LNCaP clone FGC (cell line): ENCODE measurements around the gene TSHZ2.

Experiments used
- DNase-seq: peaks from one replicate; pipeline ENCODE4 v3.0.0-alpha.2; 2011; ENCODE audit warnings: low read depth
- H3K4me3 ChIP-seq: 2 replicates; pipeline ENCODE4 v1.5.1; 2011; ENCODE audit warnings: mild to moderate bottlenecking, low read depth, low read length, control low read depth
- TF ChIP-seq, protein P1 (sequence below): IDR thresholded peaks from 2 replicates; pipeline ENCODE4 v1.5.1; 2012; ENCODE audit warnings: mild to moderate bottlenecking; ENCODE audit not compliant: control insufficient read depth, insufficient read depth; ENCODE audit errors: extremely low read depth

Gene TSHZ2

DNA sequence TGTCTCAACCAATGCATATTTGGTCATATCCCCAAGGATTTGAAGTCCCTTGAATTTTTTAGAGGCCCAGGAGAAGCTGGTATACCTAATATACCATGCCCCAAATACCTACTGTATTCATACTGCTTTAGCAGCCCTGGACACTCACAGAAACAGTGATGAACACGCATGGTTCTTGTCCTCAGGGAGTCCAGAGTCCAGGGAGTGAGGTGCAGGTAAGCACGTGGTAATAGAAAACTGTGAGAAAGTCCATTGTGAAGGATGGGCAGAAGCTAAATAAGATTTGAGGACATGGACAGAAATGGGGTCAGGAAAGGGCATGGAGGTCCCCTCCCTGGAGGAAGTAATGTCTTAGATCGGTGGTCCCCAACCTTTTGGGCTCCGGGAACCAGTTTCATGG lies 85.4 kb downstream of the TSHZ2 start:
- no peak for DNase-seq
- no peak overlapping the region for H3K4me3 ChIP-seq
- TF ChIP-seq, protein P1, sequence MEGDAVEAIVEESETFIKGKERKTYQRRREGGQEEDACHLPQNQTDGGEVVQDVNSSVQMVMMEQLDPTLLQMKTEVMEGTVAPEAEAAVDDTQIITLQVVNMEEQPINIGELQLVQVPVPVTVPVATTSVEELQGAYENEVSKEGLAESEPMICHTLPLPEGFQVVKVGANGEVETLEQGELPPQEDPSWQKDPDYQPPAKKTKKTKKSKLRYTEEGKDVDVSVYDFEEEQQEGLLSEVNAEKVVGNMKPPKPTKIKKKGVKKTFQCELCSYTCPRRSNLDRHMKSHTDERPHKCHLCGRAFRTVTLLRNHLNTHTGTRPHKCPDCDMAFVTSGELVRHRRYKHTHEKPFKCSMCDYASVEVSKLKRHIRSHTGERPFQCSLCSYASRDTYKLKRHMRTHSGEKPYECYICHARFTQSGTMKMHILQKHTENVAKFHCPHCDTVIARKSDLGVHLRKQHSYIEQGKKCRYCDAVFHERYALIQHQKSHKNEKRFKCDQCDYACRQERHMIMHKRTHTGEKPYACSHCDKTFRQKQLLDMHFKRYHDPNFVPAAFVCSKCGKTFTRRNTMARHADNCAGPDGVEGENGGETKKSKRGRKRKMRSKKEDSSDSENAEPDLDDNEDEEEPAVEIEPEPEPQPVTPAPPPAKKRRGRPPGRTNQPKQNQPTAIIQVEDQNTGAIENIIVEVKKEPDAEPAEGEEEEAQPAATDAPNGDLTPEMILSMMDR, result no peak

DNA sequence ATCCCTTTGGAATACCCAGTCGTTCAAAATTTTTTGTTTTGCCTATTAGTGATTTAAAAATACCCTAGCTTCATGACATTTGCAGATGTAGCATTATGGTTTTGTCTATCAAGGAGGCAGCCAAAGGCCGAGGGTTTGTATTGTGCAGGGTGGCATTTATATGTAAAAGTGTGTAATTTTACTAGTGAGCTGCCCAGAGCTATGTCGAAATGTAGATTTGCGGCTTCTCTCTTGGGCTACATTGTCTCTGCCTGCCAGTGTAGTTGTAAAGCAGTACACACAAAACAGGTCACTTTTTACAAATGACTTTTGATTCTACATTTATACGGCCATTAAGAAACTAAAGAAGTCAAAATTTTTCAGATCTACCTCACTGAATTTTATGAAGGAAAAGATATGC lies 87.7 kb downstream of the TSHZ2 start:
- DNase-seq, result no peak
- TF ChIP-seq, protein P1, result no peak
- H3K4me3 ChIP-seq, result no peak overlapping the region

DNA sequence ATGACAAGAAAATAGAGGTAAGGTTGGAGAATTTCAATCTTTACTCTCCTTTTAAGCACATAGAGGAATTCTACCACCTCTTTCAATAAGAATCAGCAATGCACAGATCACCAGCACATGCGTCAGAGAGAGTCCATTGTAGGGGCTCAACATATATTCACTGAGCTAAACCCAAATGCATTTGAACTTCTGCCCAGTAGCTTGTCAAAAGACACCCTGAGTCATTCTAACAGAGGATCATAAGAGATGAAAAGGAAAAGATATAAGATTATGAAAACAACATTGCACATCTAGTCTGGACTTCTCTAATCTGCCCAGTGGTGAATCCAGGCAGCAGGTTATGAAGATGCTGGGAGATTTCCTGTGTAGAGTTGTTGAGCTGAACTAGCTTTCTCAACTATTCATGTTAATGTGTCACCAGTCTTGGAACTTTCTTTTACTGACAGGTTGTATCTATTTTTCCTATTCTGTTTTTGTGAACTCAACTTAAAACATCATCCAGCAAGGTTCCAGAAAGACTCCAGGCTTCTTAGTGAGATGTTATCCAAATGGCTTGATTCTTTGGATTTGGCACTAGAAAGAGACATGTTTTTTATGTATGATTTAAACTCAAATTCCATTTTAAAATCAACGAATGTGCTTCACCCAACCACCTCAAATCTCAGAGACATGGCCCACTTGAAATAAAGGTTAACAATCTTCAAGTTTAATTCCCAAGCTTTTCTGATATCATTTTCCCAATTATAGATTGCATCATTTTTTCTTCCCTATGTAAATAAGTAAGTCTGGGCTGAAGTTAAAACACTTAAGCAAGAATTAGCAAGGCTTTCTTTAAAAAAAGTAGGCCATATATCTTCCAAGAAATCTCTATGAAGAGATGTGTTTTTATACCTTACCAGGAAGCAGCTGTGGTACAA lies 89.3 kb downstream of the TSHZ2 start:
- no peak overlapping the region for H3K4me3 ChIP-seq
- TF ChIP-seq, protein P1, result no peak
- no peak for DNase-seq

DNA sequence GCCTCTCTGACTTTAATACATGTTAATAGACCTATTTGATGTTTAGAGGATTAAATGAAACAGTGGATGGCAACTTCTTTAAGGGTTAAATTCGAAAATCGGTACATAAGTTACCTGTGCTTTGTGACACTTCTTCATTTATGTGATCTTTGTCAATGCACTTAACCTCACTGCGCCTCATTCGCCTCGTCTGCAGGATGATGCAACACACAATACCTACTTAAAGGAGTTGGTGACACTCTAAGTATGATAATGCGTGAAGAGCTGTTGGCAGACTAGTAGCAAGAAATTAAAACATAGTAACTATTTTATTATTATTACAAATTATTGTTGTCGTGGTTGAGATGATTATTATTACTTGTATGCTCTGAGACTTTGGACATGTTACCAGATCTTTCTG lies 92.8 kb downstream of the TSHZ2 start:
- TF ChIP-seq, protein P1, result no peak
- no peak overlapping the region for H3K4me3 ChIP-seq
- DNase-seq, result no peak

DNA sequence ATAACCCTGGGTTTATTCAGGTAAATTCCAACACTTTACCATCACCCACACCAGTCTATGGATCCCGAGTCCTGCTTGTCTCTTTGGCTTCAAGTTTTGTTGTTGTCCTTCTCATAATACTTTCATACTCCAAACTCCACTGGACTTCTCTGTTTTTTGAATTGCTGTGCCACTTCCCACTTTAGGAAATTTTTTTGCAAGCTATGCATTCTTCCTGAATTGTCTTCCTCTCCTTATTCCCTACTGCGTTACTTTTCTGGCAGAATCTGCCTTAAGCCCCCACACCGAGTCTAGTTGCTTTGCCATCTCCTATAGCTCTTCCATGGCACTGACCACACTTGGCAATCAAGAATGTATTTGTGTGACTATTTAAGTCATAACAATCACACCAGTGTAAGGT lies 96.1 kb downstream of the TSHZ2 start:
- TF ChIP-seq, protein P1, result no peak
- no peak for DNase-seq
- H3K4me3 ChIP-seq, result no peak overlapping the region

DNA sequence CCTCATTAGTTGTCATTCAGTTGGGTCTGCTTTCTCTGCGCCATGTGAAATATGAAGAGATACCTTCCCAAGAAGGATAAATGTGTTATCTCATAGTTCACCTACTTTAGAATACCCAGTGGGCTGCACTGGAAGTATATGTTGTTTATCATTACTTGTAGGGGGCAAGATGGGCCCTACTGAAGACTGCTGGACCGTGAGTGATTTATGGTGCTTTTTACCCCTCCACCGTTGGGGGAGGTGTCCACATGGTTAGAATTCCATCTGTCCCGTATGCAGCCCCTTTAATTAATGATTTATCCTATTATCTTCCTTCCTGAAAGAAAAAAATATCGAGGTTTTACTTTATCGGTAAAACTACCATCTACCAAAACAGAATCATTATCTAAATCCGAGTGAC lies 97.0 kb downstream of the TSHZ2 start:
- DNase-seq, result no peak
- H3K4me3 ChIP-seq, result no peak overlapping the region
- TF ChIP-seq, protein P1, result no peak

DNA sequence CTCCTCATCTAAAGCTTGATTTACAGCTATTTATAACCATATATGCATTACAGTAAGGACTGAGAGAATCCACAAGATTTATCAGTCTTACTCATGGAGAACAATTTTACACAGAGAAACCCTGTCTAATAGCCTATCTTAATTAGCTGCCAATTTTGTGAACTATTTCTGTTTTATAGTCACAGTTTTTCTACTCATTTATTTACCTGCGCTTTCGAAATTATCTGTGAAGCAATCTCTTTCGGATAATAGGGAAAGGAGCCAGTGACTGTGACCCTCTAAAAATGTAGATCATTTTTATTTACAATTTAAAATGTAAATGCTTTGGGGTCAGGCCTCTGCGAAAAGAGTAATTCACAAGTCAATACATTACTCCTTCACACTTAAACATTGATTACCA lies 98.1 kb downstream of the TSHZ2 start:
- DNase-seq, result no peak
- H3K4me3 ChIP-seq, result no peak overlapping the region
- TF ChIP-seq, protein P1, result no peak
